ENCODE data around the gene PITPNB.

DNA sequence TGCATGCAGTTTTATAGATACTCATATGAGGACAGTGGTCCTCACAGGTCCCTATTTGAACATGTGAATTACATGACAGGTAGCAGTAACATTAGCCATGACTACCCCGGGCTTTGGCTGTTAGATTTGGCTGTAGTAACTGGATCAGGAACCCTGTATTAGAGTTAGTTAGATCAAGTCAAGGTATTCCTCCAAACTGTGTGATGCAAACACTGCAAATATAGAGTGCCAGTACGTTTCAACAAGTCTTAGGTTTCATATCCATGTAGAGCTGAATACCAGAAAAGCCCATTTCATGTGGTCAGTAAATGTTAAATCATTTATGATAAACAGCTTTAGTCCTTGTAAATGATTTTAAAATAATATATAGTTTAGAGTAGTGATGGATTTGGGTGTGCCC lies 29.5 kb upstream of the PITPNB start:
- TF ChIP-seq, protein P1, sequence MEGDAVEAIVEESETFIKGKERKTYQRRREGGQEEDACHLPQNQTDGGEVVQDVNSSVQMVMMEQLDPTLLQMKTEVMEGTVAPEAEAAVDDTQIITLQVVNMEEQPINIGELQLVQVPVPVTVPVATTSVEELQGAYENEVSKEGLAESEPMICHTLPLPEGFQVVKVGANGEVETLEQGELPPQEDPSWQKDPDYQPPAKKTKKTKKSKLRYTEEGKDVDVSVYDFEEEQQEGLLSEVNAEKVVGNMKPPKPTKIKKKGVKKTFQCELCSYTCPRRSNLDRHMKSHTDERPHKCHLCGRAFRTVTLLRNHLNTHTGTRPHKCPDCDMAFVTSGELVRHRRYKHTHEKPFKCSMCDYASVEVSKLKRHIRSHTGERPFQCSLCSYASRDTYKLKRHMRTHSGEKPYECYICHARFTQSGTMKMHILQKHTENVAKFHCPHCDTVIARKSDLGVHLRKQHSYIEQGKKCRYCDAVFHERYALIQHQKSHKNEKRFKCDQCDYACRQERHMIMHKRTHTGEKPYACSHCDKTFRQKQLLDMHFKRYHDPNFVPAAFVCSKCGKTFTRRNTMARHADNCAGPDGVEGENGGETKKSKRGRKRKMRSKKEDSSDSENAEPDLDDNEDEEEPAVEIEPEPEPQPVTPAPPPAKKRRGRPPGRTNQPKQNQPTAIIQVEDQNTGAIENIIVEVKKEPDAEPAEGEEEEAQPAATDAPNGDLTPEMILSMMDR (IDR thresholded peaks at IDR 0.05), result no peak
- TF ChIP-seq EP300 (IDR thresholded peaks at IDR 0.05) (no peak), POLR2A (IDR thresholded peaks at IDR 0.05) (no peak), POLR2AphosphoS5 (IDR thresholded peaks at IDR 0.05) (no peak)

All from sigmoid colon (tissue), 4 donors.